ENCODE measurements around the gene FSHR.

DNA sequence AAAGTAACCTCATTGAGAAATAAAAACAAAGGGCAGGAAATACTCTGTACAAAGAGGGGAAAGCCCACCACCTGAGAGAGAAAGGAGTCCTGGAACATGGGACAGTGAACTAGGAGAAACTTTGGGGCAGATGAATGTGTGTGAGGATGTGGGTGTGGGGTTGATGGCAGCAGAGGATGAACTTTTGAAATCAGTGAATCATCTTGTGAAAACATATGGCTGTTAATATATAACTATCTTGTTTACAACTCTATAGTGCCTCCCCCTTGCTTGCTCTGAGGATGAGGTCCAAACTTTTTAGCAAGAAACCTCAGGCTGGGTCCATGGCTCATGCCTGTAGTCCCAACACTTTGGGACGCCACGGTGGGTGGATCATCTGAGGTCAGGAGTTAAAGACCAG, 227.0 kb downstream of the FSHR start:
- TF ChIP-seq, protein P1, sequence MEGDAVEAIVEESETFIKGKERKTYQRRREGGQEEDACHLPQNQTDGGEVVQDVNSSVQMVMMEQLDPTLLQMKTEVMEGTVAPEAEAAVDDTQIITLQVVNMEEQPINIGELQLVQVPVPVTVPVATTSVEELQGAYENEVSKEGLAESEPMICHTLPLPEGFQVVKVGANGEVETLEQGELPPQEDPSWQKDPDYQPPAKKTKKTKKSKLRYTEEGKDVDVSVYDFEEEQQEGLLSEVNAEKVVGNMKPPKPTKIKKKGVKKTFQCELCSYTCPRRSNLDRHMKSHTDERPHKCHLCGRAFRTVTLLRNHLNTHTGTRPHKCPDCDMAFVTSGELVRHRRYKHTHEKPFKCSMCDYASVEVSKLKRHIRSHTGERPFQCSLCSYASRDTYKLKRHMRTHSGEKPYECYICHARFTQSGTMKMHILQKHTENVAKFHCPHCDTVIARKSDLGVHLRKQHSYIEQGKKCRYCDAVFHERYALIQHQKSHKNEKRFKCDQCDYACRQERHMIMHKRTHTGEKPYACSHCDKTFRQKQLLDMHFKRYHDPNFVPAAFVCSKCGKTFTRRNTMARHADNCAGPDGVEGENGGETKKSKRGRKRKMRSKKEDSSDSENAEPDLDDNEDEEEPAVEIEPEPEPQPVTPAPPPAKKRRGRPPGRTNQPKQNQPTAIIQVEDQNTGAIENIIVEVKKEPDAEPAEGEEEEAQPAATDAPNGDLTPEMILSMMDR (IDR thresholded peaks at IDR 0.05; ENCODE audit: low read length), result no peak
- TF ChIP-seq EZH2 (optimal IDR thresholded peaks at IDR 0.05; ENCODE audit: low read depth, low read length), result no peak

Data from MM.1S (cell line).